Stimulated activated CD4-positive, alpha-beta T cell treated with anti-CD3 and anti-CD28 coated beads, Interleukin-2, amount 100 ng/mL, for 4 hours (primary cell): ENCODE measurements around the gene PIBF1.
"Not testable (repeated sequence)": the region's sequence is repeated elsewhere in the genome, so short reads cannot be mapped to it uniquely, and the experiment has no call there.

Source experiments
- DNase-seq: peaks from one replicate; pipeline ENCODE4 v3.0.0-alpha.2; 2020; ENCODE audit warnings: low read depth

PIBF1 gene

DNA sequence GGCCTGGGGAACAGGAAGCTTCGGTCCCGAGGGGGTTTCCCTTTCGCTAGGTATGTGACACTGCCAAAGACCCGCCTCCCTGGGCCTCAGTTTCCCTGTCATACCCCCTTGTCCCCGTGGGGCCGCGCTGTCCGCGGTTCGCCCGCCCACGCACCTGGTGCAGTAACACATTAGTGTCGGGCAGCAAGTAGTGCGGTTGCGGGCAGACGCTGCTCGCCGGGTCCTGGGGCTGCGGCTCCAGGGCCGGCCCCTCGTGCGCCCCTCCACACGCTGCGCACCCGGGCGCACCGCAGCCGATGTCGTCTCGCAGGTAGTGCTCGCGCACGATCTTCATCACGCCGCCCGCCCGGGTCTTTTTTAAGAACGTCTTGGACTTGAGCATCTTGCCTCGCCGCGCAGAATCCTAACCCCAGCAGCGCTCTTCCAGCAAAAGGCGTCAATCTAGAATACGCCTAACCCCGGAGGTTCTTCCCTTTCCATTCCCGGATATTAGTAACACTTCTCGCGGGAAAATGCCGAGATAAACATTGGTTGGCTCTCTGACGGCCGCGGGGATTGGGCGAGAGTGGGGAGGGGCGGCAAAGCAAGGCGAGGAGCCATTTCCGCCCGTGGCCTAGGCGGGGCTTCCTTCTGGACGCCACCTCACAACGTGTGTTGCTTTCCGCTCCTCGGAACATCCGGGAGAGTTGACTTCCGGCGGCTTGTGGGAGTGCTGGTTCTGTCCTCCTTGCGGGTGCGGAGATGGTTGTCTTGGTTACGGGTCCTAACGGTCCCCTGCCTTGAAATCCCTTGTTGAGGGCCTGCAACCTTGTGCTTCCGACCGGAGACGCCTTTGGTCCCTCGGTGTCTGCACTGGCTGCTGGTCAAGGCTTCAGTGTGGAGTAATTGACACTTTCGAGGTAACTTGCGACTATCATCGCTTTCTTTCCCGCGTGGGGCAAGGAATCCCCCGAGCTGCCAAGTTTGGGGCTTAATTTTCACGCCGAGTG, at the start of gene PIBF1, which contains the start of gene DIS3:
Gene PIBF1, plus strand, starts transcription at position 683 of the 989 bp plus-strand sequence. CDS start 1,337 bp downstream, outside the sequence.
Gene DIS3, minus strand, starts transcription at position 450 of the 989 bp plus-strand sequence. Its CDS starts 68 bp downstream, at position 382.
- peak; percentile 94 for DNase-seq

- no peak for DNase-seq
These were observed 44.9 kb upstream of the PIBF1 start for GRCh38 chr13:72737033-72737432.

- no peak for DNase-seq
These were observed 41.9 kb upstream of the PIBF1 start for GRCh38 chr13:72740015-72740414.

GRCh38 chr13:72745260-72745659, 36.7 kb upstream of the PIBF1 start:
- no peak for DNase-seq

DNA sequence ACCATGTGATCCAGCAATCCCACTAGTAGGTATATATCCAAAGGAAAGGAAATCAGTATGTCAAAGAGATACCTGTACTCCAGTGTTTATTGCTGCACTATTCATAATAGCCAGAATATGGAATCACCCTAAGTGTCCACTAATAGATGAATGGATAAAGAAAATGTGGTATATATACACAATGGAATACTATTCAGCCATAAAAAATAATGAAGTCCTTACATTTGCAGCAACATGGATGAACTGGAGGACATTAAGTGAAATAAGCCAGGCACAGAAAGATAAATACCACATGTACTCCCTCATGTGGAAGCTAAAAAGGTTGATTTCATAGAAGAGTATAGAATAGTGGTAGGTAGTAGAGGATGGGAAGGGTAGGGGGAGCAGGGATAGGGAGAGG, 30.7 kb upstream of the PIBF1 start:
- no peak for DNase-seq

DNA sequence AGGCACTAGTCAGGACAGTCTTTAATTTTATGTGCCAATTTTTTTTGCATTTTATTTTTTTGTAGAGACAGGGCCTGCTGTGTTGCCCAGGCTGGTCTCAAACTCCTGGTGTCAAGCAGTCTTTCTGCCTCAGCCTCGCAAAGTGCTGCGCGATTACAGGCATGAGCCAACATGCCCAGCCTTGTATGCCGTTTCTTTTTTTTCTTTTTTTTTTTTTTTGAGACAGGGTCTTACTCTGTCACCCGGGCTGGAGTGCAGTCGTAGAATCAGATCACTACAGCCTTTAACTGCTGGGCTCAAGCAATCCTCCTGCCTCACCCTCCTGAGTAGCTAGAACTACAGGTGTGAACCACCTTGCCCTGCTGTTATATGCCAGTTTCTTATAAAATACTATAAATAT, 27.8 kb upstream of the PIBF1 start:
- no peak for DNase-seq

- DNase-seq = no peak
These were observed 24.0 kb upstream of the PIBF1 start for GRCh38 chr13:72757792-72758535.

DNA sequence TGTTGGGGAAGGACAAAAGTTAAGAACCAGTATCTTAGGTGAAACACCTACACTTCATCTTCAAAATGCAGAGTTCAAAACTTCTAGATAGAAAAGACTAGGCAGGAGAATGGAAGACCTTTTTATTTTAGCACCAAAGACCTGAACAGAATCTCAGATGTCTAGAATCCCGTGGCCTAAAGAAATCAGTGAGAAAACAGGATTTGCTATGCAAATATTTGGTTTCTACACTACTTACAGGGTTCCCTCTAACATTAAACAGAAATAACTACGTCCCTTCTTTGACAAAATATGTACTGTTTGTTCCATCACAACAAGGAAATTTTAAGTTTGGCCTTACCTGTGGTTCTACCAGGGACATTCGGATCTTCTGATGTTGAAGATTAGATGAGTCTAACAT, 21.7 kb upstream of the PIBF1 start:
- no peak for DNase-seq

DNA sequence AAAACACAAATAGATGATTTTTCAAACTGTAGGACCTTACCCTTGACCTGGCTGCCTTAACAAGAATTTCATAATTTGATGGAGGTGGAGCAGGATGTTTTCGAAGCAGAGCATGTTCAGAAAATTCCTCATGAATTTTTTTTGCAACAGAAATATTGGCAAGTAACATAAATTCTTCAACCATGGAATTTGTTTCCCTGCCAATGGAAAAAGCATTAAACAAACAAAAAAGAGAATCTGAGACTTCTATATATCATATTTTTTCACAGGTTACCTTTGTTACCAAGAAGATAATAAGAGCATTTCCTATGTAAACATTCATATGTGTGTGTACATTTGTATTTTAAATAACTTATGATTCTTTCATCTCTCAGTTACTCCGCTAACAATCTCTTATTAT, 18.5 kb upstream of the PIBF1 start:
- DNase-seq = no peak

GRCh38 chr13:72774019-72774418, 7.9 kb upstream of the PIBF1 start:
- DNase-seq = no peak

GRCh38 chr13:72782717-72783116, 784 bp downstream of the PIBF1 start:
- no peak for DNase-seq

DNA sequence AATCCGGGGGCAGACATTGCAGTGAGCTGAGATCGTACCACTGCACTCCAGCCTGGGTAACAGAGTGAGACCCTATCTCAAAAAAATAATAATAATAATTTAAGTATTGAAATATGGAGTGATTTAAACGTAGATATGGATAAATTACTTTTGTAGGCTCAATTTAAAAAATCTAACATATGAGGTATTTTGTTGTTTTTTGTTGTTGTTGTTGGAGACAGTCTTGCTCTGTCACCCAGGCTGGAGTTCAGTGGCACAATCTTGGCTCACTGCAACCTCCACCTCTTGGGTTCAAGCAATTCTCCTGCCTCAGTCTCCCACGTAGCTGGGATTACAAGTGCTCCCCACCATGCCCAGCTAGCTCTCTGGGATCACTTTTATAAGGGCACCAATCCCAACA, 2.7 kb downstream of the PIBF1 start:
- not testable (repeated sequence) for DNase-seq

- no peak for DNase-seq
These were observed 6.9 kb downstream of the PIBF1 start for GRCh38 chr13:72788831-72789230.

- DNase-seq = no peak
These were observed 10.7 kb downstream of the PIBF1 start for GRCh38 chr13:72792640-72793039.

GRCh38 chr13:72798817-72799216, 16.9 kb downstream of the PIBF1 start:
- no peak for DNase-seq

GRCh38 chr13:72804301-72804700, 22.4 kb downstream of the PIBF1 start:
- DNase-seq = no peak

DNA sequence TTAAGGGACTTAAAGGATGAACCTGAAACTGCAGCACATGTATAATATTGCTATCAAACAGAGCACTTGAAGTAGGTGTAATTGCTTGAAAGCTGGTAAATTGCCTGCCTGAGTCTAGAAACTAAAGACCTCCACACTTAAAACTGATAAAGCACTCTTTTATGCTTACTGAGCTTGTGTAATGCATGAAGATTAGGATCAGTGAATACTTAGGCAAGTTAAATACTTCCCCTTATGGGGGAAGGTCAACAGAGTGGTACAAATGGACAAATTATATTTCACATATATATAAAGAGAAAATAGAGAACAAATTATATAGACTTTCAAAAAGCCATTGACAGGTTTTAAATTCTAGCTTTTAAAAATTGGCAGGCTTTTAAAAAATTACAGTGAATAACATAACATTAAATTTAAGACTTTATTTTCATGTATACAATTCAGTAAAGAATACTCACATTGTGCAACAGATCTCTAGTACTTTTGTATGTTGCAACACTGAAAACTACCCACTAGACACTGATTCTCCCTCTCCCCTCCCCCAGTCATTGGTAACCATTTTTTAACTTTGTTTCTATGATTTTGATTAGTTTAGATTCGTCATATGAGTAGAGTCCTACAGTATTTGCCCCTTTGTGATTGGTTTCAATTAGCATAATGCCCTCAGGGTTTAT, 23.9 kb downstream of the PIBF1 start:
- DNase-seq = no peak

DNA sequence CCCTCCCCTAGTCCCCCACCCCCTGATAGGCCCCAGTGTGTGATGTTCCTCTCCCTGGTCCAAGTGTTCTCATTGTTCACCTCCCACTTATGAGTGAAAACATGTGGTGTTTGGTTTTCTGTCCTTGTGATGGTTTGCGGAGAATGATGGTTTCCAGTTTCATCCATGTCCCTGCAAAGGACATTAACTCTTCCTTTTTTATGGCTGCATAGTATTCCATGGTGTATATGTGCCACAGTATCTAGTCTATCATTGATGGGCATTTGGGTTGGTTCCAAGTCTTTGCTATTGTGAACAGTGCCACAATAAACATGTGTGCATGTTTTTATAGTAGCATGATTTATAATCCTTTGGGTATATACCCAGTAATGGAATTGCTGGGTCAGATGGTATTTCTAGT, 24.6 kb downstream of the PIBF1 start:
- DNase-seq = not testable (repeated sequence)

- no peak for DNase-seq
These were observed 27.1 kb downstream of the PIBF1 start for GRCh38 chr13:72808917-72809500.

DNA sequence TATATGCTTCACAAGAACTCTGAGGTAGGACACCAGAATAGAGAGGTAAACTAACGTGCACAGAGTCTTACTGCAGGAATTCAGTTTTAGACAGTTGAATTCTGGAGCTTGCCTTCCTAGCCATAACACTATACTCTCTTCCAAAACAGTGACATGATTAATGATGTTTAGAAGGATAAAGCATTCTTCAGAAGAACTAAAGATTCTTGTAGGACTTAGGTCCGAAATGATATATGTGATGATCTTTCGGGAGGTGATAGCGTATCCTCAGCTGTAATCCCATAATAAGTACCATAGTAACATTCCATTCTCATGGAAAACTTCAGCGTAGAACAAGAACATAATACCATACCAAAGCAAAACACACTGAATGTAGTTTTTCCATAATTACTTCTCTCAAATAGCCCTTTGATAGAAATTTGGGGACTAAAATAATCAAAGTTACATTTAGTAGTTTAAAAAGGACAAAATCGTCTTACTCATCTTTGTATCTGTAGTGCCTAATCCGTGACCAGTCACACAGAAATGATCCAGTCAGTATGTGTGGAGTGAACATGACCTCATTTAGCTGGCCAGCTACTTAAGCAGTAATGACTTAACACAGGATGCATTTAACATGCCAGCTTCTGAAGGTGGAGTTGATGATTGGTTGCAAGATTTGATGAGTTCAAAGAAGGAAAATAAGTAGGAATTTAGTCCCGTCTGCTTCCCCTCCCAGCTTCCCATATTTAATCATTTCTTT, 38.4 kb downstream of the PIBF1 start:
- no peak for DNase-seq

DNA sequence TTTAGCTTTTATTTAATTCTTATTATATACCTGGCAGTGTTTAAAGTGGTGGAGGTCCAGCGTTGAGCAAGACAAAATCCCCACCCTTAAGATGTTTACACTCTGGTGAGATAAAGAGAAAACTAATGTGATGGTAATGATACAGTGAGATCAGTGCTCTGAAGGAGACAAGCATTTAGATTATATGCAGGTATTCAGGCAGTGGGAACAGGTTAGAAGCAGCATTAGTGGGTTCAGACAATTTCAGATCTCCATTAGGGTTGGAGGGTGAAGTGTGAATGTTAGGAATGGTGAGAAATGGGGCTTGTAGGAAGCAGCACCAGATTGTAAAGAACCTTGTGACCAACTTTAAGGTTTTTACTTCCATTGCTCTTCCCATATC, 39.0 kb downstream of the PIBF1 start:
- DNase-seq = no peak
